ENCODE results near the gene CELSR1.

CELSR1 gene

GRCh38 chr22:46361826-46362202 is 175.6 kb downstream of the CELSR1 start:
- no peak overlapping the region for H3K4me3 Mint-ChIP-seq
- no peaks in the 10 kb centered on the region for H3K27me3 Mint-ChIP-seq (ENCODE audit: low read depth)
- no peaks in the 10 kb centered on the region for H3K9me3 Mint-ChIP-seq
- TF ChIP-seq CTCF (IDR thresholded peaks at IDR 0.05; ENCODE audit: unreplicated experiment in 3 of 3) = no peak
- no peaks in the 10 kb centered on the region for H3K4me1 Mint-ChIP-seq
- H3K36me3 Mint-ChIP-seq (ENCODE audit: low read depth) = peaks cover 30% of the 10 kb centered on the region
- no peak overlapping the region for H3K27ac Mint-ChIP-seq

- Mint-ChIP-seq H3K36me3 (ENCODE audit: low read depth) (peaks cover 30% of the 10 kb centered on the region), H3K4me1 (no peaks in the 10 kb centered on the region), H3K9me3 (no peaks in the 10 kb centered on the region), H3K27me3 (ENCODE audit: low read depth) (no peaks in the 10 kb centered on the region), H3K4me3 (no peak overlapping the region), H3K27ac (no peak overlapping the region)
- TF ChIP-seq CTCF (IDR thresholded peaks at IDR 0.05; ENCODE audit: unreplicated experiment in 3 of 3) = no peak
Observed at GRCh38 chr22:46360891-46361290, 176.5 kb downstream of the CELSR1 start.

- no peak for TF ChIP-seq CTCF (IDR thresholded peaks at IDR 0.05; ENCODE audit: unreplicated experiment in 3 of 3)
- Mint-ChIP-seq H3K27ac (no peak overlapping the region), H3K9me3 (no peaks in the 10 kb centered on the region), H3K36me3 (ENCODE audit: low read depth) (peaks cover 34% of the 10 kb centered on the region), H3K4me1 (peaks cover 4% of the 10 kb centered on the region), H3K4me3 (no peak overlapping the region), H3K27me3 (ENCODE audit: low read depth) (no peaks in the 10 kb centered on the region)
Observed at GRCh38 chr22:46360097-46360496, 177.3 kb downstream of the CELSR1 start.

GRCh38 chr22:46359362-46359761 is 178.1 kb downstream of the CELSR1 start:
- no peak for TF ChIP-seq CTCF (IDR thresholded peaks at IDR 0.05; ENCODE audit: unreplicated experiment in 3 of 3)
- H3K4me3 Mint-ChIP-seq = no peak overlapping the region
- H3K36me3 Mint-ChIP-seq (ENCODE audit: low read depth) = peaks cover 34% of the 10 kb centered on the region
- H3K27ac Mint-ChIP-seq = no peak overlapping the region
- H3K4me1 Mint-ChIP-seq = peaks cover 4% of the 10 kb centered on the region
- no peaks in the 10 kb centered on the region for H3K9me3 Mint-ChIP-seq
- no peaks in the 10 kb centered on the region for H3K27me3 Mint-ChIP-seq (ENCODE audit: low read depth)

- H3K9me3 Mint-ChIP-seq = no peaks in the 10 kb centered on the region
- H3K36me3 Mint-ChIP-seq (ENCODE audit: low read depth) = peaks cover 35% of the 10 kb centered on the region
- H3K27me3 Mint-ChIP-seq (ENCODE audit: low read depth) = no peaks in the 10 kb centered on the region
- TF ChIP-seq CTCF (IDR thresholded peaks at IDR 0.05; ENCODE audit: unreplicated experiment in 3 of 3) = no peak
- no peak overlapping the region for H3K4me3 Mint-ChIP-seq
- H3K4me1 Mint-ChIP-seq = peaks cover 4% of the 10 kb centered on the region
- no peak overlapping the region for H3K27ac Mint-ChIP-seq
Observed at GRCh38 chr22:46358766-46359165, 178.7 kb downstream of the CELSR1 start.

- Mint-ChIP-seq H3K9me3 (no peaks in the 10 kb centered on the region), H3K27me3 (ENCODE audit: low read depth) (no peaks in the 10 kb centered on the region), H3K4me3 (no peak overlapping the region), H3K4me1 (peaks cover 4% of the 10 kb centered on the region), H3K27ac (no peak overlapping the region), H3K36me3 (ENCODE audit: low read depth) (peaks cover 39% of the 10 kb centered on the region)
- no peak for TF ChIP-seq CTCF (IDR thresholded peaks at IDR 0.05; ENCODE audit: unreplicated experiment in 3 of 3)
Observed at GRCh38 chr22:46357711-46358520, 179.5 kb downstream of the CELSR1 start.
